GM12892 (cell line): ENCODE results near the gene OR4F17.
"Not testable (repeated sequence)": the region's sequence is repeated elsewhere in the genome, so short reads cannot be mapped to it uniquely, and the experiment has no call there.

ENCODE experiments used
- POLR2A ChIP-seq: IDR thresholded peaks from 2 replicates; pipeline ENCODE4 v1.6.1; 2011; ENCODE audit warnings: low read depth, low read length, control low read depth
- POLR2AphosphoS5 ChIP-seq: IDR thresholded peaks from 2 replicates; pipeline ENCODE4 v1.6.1; 2011; ENCODE audit warnings: low read depth, low read length, control low read depth

DNA sequence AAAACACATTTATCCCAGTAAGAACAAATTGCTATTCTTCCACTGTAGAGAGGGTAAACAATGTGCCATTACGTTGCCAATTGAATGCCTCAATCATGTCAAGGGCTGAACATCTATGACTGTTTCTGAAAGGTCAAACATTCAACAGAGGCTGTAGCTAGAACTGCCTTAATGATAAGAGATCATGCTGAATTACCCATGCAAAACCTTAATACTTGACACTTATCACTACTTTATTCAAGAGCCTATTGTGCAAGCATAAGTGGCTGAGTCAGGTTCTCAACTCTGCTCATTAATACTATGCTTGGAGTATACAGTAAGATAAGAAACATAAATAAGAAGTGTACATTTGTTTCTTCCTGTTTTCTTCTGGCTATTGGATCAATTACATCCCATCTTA lies 23.3 kb upstream of the OR4F17 start:
- TF ChIP-seq POLR2AphosphoS5, POLR2A: not testable (repeated sequence)
